Heart right ventricle (tissue), 16 donors: ENCODE results near the gene RIMOC1. TPM values are rescaled to one million over a fixed set of nuclear protein-coding genes. Genes with fewer than 3 reads are reported as not detected.

Experiments
- ATAC-seq, 8 donors: fragments of 200-7000 bp; cut with Tn5 transposase; one replicate each; pipeline ENCODE4 v1.9.1; 2020; ENCODE audit warnings: mild to moderate bottlenecking in 8 of 8, moderate library complexity in 8 of 8, moderate number of reproducible peaks in 1 of 8
- DNase-seq, 2 donors: peaks; one replicate each; pipeline ENCODE4 v3.0.0-alpha.2; 2020
- H3K27ac ChIP-seq, 10 donors: fragments of 200-600 bp; sonication (generic) in 2 of 10; one replicate each; pipeline versions ENCODE4 v1.5.0 to v1.8.0; 2020 to 2022; ENCODE audit warnings: mild to moderate bottlenecking in 3 of 10
- H3K27me3 ChIP-seq, 7 donors: fragments of 200-600 bp; one replicate each; pipeline ENCODE4 v1.8.0; 2021 to 2022; ENCODE audit warnings: mild to moderate bottlenecking in 2 of 7
- H3K36me3 ChIP-seq, 9 donors: fragments of 200-600 bp; sonication (generic) in 1 of 9; one replicate each; pipeline versions ENCODE4 v1.5.0 to v1.8.0; 2020 to 2022; ENCODE audit warnings: mild to moderate bottlenecking in 2 of 9
- H3K4me1 ChIP-seq, 9 donors: fragments of 200-600 bp; sonication (generic) in 1 of 9; one replicate each; pipeline versions ENCODE4 v1.5.0 to v1.8.0; 2020 to 2022; ENCODE audit warnings: mild to moderate bottlenecking in 4 of 9
- H3K4me3 ChIP-seq, 10 donors: fragments of 200-600 bp; sonication (generic) in 2 of 10; one replicate each; pipeline versions ENCODE4 v1.5.0 to v1.8.0; 2020 to 2022; ENCODE audit warnings: mild to moderate bottlenecking in 7 of 10, moderate library complexity in 2 of 10
- H3K9me3 ChIP-seq, 11 donors: fragments of 200-600 bp in 10 of 11; sonication (generic) in 2 of 11; one replicate each; pipeline versions ENCODE4 v1.5.0 to v1.8.0; 2013 to 2022; ENCODE audit warnings: mild to moderate bottlenecking in 2 of 11, control low read depth in 1 of 11, moderate library complexity in 1 of 11
- WGBS, 2 donors: extraction: QIAGEN DNeasy Blood & Tissue Kit; methylation state at CpG; one replicate each; pipeline ENCODE4 v1.1.7; 2013; ENCODE audit warnings: inconsistent platforms in 1 of 2; 5-methylcytosine and 5-hydroxymethylcytosine counted together
- intact Hi-C, 10 donors: fragments of 100-400 bp; cut with DNase I; formaldehyde crosslinking; loops; one replicate each; pipeline versions ENCODE4 v1.11.1 to v1.14.2; 2022
- polyA plus RNA-seq, 2 donors: library from polyadenylated mRNA; stranded (reverse); fragments of 200-250 nt; gene quantifications; one replicate each; pipeline ENCODE4 v1.2.3, GENCODE V29; 2013
- total RNA-seq, 10 donors: library from RNA; stranded (reverse); fragmentation: NEBNext Ultra II Directional in 3 of 10; extraction: Animal tissue kit (Norgen Biotek cat#: 25700) in 3 of 10; gene quantifications; one replicate each; pipeline versions ENCODE4 v1.2.1 to v1.2.4, GENCODE V29; 2021 to 2023
- TF ChIP-seq, protein P1 (sequence below), 9 donors: fragments of 200-600 bp; sonication (generic) in 2 of 9; IDR thresholded peaks; one replicate each; pipeline versions ENCODE4 v1.5.0 to v1.8.0; 2021 to 2022; ENCODE audit warnings: antibody characterized with exemption in 9 of 9, mild to moderate bottlenecking in 5 of 9, moderate library complexity in 1 of 9
- donor health status: Arrhythmogenic right ventricular cardiomyopathy.
- donor health status: ischemic (EF 13 %, LVEDD 7.1; RV severe dilation, severe dysfunction).
- donor health status: healthy with polysubstance abuse.
- donor health status: DM: no; HTN: yes; CAD: no.
- donor health status: DM: no; HTN: no; CAD: no.
- donor health status: ischemic (EF 25% LVEDD 6.9; RV normal size, moderate dysfunction).
- donor health status: ischemic (EF 25% LVEDD 5.7; RV mildly dilated, moderate dysfunction).
- donor health status: healthy.
- donor health status: DM: yes; HTN: yes; CAD: no.
- donor health status: Ischemic cardiomyopathy.
- donor health status: ischemic (EF 35%, LVEDD 5.7; RV mildly dilated, moderate dysfunction).
- donor health status: nonischemic (EF 11% LVEDD 7.7; RV severe dilation, severe dysfunction).
- donor health status: DM: yes; HTN: yes; CAD: no.
- donor health status: PGD.
- donor health status: ischemic (EF 29% LVEDD 5.4; RV normal size, mild dysfunction).
- donor health status: nonischemic (EF 23%, LVEDD 6.1; RV moderate dilation, normal function).

The RIMOC1 gene
- total and polyA plus RNA-seq, 12 donors, result 5.1 to 27.6 (median 17.0) TPM

- DNase-seq (no peak), ATAC-seq (no peak)
- TF ChIP-seq, protein P1, sequence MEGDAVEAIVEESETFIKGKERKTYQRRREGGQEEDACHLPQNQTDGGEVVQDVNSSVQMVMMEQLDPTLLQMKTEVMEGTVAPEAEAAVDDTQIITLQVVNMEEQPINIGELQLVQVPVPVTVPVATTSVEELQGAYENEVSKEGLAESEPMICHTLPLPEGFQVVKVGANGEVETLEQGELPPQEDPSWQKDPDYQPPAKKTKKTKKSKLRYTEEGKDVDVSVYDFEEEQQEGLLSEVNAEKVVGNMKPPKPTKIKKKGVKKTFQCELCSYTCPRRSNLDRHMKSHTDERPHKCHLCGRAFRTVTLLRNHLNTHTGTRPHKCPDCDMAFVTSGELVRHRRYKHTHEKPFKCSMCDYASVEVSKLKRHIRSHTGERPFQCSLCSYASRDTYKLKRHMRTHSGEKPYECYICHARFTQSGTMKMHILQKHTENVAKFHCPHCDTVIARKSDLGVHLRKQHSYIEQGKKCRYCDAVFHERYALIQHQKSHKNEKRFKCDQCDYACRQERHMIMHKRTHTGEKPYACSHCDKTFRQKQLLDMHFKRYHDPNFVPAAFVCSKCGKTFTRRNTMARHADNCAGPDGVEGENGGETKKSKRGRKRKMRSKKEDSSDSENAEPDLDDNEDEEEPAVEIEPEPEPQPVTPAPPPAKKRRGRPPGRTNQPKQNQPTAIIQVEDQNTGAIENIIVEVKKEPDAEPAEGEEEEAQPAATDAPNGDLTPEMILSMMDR (IDR thresholded peaks at IDR 0.05), result no peak
- intact Hi-C loops, result loop anchor here in 4 of 10 donors (2.0 to 10.0 kb wide), 3 partner anchors 33 to 1221 kb away; partner anchors contain the start of genes OXCT1 (in 1 of the 4) and ZNF131 (in 1 of the 4)
- Histone ChIP-seq H3K36me3 (peaks cover 0 to 25% (median 0%) of the 10 kb centered on the region in 9 donors), H3K27me3 (peaks cover 0 to 4% (median 0%) of the 10 kb centered on the region in 7 donors), H3K9me3 (no peaks in the 10 kb centered on the region), H3K4me3 (peak overlapping the region; percentile 8 to 93 (median 69)), H3K4me1 (peaks cover 0 to 43% (median 33%) of the 10 kb centered on the region in 9 donors), H3K27ac (peak overlapping the region; percentile 51 to 92 (median 86))
- WGBS, 2 donors, result 46 to 47% methylated on average over 8 of the region's 8 CpGs
Measured at GRCh38 chr5:41903382-41903891, 707 bp upstream of the RIMOC1 start.

DNA sequence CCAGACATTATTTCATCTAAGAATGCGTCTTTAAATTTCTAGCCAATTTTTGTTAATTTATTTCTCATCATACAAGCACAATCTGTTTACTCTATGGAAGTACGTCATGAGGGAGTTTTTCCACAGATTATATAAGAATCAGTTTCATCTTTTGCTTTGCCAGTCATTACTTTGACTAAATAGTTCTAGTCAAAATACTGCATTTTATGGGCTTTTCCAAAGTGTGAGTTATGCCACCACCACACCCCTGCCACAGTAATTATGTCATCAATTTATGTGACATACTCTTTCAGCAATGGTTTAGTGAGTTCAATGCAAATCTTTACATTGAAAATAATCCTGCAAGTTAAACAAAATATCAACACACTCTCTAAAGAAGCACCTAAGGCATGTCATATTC is 2.0 kb downstream of the RIMOC1 start:
- WGBS, 2 donors, result 81 to 93% methylated on average over 2 of the region's 2 CpGs
- TF ChIP-seq, protein P1 (IDR thresholded peaks at IDR 0.05), result no peak
- no peaks in the 10 kb centered on the region for H3K9me3 ChIP-seq
- H3K4me3 ChIP-seq, result no peak overlapping the region
- ATAC-seq (no peak), DNase-seq (no peak)
- H3K27ac ChIP-seq, result peak overlapping the region in 2 of 10 donors; percentile 6 to 89
- peaks cover 0 to 65% (median 40%) of the 10 kb centered on the region in 9 donors for H3K4me1 ChIP-seq
- peaks cover 0 to 52% (median 15%) of the 10 kb centered on the region in 9 donors for H3K36me3 ChIP-seq
- H3K27me3 ChIP-seq, result no peaks in the 10 kb centered on the region
- intact Hi-C loops, result loop anchor here in 4 of 10 donors (5.0 to 10.0 kb wide), 3 partner anchors 34 to 1219 kb away; partner anchors contain the start of genes OXCT1 (in 2 of the 4) and ZNF131 (in 1 of the 4)

DNA sequence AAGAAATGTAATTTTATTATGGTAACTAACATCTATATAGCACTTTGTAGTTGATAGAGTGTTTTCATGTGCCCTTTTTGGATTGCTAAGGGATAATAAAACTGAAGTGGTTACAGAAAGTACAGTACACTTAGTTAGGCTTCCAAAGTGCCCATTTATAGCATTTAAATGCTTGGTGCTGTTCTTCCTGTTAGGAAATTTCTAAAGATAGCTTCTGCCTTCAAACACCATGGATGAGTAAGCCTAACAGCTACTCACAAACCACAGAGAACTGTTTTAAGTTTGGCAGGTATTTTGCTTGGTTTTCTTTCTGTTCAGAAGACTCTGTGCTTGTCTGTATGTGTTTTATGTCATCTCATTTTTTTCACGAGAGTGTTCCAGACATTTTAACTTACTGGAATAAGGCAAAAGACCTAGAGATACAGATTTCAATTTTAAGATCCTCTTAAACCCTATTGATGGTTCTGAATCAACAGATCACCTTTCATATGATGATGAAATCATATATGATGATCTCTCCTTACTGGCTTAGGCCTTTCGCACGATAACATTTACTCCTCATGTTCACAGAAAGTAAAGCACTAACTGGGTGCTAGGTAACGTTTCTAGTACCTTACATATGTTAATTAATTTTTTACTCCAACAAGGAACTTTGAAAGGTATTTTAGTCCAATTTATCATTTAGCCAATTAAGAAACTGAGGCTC is 4.4 kb downstream of the RIMOC1 start:
- Histone ChIP-seq H3K36me3 (peaks cover 0 to 76% (median 34%) of the 10 kb centered on the region in 9 donors), H3K27ac (peak overlapping the region; percentile 9 to 89 (median 77)), H3K4me1 (peaks cover 0 to 65% (median 37%) of the 10 kb centered on the region in 9 donors), H3K4me3 (no peak overlapping the region), H3K9me3 (no peaks in the 10 kb centered on the region), H3K27me3 (no peaks in the 10 kb centered on the region)
- intact Hi-C loops, result loop anchor here in 4 of 10 donors (5.0 to 10.0 kb wide), 3 partner anchors 36 to 1216 kb away; partner anchors contain the start of genes OXCT1 (in 2 of the 4) and ZNF131 (in 1 of the 4)
- no peak for DNase-seq
- peak in 3 of 8 donors; percentile 23 to 53 (median 36) for ATAC-seq
- WGBS, 2 donors, result 78 to 79% methylated on average over 4 of the region's 4 CpGs
- TF ChIP-seq, protein P1 (IDR thresholded peaks at IDR 0.05), result no peak

- TF ChIP-seq, protein P1 (IDR thresholded peaks at IDR 0.05), result no peak
- intact Hi-C loops, result loop anchor here in 2 of 10 donors (5.0 to 10.0 kb wide), 2 partner anchors 53 to 61 kb away; no protein-coding TSS in a partner anchor
- peaks cover 0 to 14% (median 0%) of the 10 kb centered on the region in 9 donors for H3K4me1 ChIP-seq
- H3K4me3 ChIP-seq, result no peak overlapping the region
- peaks cover 0 to 96% (median 53%) of the 10 kb centered on the region in 9 donors for H3K36me3 ChIP-seq
- no peak for ATAC-seq
- H3K9me3 ChIP-seq, result no peaks in the 10 kb centered on the region
- H3K27me3 ChIP-seq, result no peaks in the 10 kb centered on the region
- H3K27ac ChIP-seq, result no peak overlapping the region
- 77 to 79% methylated on average over 2 of the region's 2 CpGs for WGBS, 2 donors
- no peak for DNase-seq
Measured at GRCh38 chr5:41918105-41918504, 14.0 kb downstream of the RIMOC1 start.
